Measurements from ENCODE around the gene DPAGT1.

DPAGT1 gene

GRCh38 chr11:119087747-119088241 is 13.9 kb downstream of the DPAGT1 start:
- Histone ChIP-seq H3K4me3 (no peak overlapping the region), H3K27ac (no peak overlapping the region)
- DNase-seq (ENCODE audit: low spot score) = no peak
- TF ChIP-seq CTCF (IDR thresholded peaks at IDR 0.05) = no peak

DNA sequence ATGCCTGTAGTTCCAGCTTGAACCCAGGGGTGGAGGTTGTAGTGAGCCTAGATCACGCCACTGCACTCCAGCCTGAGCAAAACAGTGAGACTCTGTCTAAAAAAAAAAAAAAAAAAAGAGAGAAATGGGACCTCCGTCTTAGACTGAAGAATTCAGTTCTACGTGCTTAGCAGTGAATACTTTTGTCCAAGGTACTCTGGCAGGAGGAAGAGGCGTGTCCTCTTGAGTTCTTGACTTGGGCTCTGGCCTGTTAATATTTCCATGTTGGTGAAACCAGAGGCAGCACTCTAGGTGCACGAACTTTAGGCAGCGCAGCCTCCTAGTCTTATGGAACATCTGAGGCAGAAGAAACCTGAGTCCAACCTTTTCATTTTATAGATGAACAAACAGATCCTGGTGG is 14.5 kb downstream of the DPAGT1 start:
- no peak for TF ChIP-seq CTCF (IDR thresholded peaks at IDR 0.05)
- H3K4me3 ChIP-seq = no peak overlapping the region
- DNase-seq (ENCODE audit: low spot score) = no peak
- no peak overlapping the region for H3K27ac ChIP-seq

- peak overlapping the region; percentile 69 for H3K4me3 ChIP-seq
- peak overlapping the region; percentile 82 to 86 for H3K27ac ChIP-seq
- no peak for DNase-seq (ENCODE audit: low spot score)
- TF ChIP-seq CTCF (IDR thresholded peaks at IDR 0.05) = no peak
Measured at GRCh38 chr11:119085437-119085847, 16.2 kb downstream of the DPAGT1 start.

- H3K4me3 ChIP-seq = peak within 1 kb of the TSS; percentile 69
- no peak for TF ChIP-seq CTCF (IDR thresholded peaks at IDR 0.05)
- peak; percentile 99 for DNase-seq (ENCODE audit: low spot score)
- H3K27ac ChIP-seq = peak within 1 kb of the TSS; percentile 82 to 86
Measured at GRCh38 chr11:119084663-119085436, 16.8 kb downstream of the DPAGT1 start, which contains the start of gene HMBS. HMBS (plus strand) TSS chr11:119084881; CDS start chr11:119085034, 153 bp downstream.

DNA sequence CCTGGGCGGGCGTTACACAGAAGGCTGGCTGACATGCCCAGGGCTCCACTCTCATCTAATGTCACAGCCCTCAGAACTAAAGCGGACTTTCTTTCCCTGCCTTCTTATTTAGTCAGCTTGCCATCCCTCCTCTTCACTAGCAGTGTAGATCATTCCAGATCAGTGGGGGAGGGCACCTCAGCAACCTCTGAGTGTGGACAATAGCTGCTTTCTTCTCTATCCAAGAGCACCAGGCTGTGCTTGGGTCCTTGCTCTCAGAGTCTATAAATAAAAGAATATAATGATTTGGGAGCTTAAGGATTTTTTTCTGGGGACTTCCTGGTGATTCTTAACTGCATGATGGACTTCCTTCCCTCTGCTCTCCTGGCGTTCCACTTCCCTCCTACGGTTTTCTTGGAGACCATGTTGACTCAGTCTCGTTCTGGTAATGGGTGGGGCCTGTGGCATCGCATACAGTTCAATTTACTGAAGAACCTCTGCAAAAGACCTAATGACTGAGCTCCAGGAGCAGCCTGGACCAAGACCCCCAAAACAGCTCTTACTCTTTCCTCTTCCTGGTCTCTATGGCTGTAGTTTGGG is 19.9 kb downstream of the DPAGT1 start:
- no peak for DNase-seq (ENCODE audit: low spot score)
- H3K4me3 ChIP-seq = no peak overlapping the region
- no peak overlapping the region for H3K27ac ChIP-seq
- no peak for TF ChIP-seq CTCF (IDR thresholded peaks at IDR 0.05)

DNA sequence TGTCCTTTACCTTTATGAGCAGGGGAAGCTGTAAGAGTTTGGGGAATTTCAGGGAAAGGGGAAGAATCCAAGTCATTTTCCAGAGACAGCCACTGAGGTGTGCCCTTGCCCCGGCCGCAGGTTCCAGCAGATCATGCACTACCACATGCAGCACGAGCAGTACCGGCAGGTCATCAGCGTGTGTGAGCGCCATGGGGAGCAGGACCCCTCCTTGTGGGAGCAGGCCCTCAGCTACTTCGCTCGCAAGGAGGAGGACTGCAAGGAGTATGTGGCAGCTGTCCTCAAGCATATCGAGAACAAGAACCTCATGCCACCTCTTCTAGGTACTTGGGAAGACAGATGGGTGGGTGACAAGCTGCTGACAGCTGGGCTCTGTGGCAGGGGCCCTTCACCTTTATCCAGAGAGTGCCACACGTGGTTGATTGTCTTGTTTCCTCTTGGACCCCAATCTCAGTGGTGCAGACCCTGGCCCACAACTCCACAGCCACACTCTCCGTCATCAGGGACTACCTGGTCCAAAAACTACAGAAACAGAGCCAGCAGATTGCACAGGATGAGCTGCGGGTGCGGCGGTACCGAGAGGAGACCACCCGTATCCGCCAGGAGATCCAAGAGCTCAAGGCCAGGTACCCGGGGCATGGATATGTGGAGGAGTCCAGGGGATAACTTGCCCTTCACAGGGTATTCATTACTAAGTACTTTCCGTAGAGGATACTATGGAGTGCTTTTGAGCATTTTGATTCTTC is 22.8 kb downstream of the DPAGT1 start:
- no peak for TF ChIP-seq CTCF (IDR thresholded peaks at IDR 0.05)
- Histone ChIP-seq H3K27ac (no peak overlapping the region), H3K4me3 (no peak overlapping the region)
- no peak for DNase-seq (ENCODE audit: low spot score)
